Activated CD4-positive, alpha-beta T cell treated with anti-CD3 and anti-CD28 coated beads, Interleukin-2, amount 50 U/mL, for 1 hour (primary cell): ENCODE results near the gene LCP1.
A peak's percentile ranks its signal among the peaks of the same experiment; 100 is the strongest.
"Not testable (repeated sequence)": the region's sequence is repeated elsewhere in the genome, so short reads cannot be mapped to it uniquely, and the experiment has no call there.

Experiments used
- DNase-seq: peaks from one replicate; pipeline ENCODE4 v3.0.0-alpha.2; 2020

Gene LCP1, protein sequence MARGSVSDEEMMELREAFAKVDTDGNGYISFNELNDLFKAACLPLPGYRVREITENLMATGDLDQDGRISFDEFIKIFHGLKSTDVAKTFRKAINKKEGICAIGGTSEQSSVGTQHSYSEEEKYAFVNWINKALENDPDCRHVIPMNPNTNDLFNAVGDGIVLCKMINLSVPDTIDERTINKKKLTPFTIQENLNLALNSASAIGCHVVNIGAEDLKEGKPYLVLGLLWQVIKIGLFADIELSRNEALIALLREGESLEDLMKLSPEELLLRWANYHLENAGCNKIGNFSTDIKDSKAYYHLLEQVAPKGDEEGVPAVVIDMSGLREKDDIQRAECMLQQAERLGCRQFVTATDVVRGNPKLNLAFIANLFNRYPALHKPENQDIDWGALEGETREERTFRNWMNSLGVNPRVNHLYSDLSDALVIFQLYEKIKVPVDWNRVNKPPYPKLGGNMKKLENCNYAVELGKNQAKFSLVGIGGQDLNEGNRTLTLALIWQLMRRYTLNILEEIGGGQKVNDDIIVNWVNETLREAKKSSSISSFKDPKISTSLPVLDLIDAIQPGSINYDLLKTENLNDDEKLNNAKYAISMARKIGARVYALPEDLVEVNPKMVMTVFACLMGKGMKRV

DNA sequence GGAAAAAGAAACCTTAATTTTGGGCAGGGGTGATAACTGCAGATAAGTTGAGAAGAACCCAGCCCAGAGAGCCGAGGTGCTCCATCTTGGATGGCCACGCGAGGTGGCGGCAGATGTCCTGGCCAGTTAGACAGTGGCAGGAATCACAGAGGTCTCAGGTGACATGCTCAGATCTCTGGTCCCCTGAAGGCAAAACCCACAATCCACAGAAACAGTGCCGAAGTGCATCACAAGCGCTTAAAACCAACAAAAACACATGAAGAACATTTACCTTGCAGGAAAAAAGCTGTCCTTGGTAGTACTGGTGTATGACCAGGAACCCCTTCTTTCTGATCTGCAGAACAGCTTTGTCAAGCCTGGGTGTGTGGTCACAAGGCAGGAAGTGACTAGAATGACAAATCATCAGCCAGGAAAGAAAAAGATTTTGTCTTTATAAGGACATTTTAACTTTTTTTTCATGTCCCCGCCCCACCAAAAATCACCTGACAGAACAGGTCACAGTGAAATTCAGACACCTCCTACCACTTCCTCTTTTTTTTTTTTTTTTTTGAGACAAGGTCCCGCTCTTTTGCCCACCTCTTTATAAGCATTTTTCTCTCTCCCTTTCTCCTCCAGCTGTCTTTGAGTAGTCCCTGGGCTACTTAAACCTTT, at the start of gene LCP1:
LCP1 (minus strand) TSS at position 338 of the 651 bp plus-strand sequence. CDS start 22,515 bp downstream, outside the sequence.
- peak; percentile 67 for DNase-seq

DNA sequence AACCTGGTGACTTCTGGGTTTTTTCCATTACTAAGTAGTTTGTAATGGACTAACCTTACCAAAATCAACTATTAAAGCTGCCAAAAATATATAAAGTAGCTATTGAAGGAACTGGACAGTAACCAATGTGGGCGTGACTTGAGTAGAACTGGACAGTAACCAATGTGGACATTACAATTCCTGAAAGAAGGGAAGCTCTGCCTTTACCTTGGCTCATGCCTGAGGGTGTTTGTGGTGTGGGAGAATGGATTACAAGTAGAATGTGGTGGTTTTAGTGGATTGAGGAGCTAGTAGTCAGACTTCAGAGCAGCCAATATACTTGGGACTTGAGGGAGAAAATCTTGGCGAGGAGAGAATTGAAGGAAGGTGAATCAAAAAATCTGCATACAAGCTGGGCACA, 47.3 kb upstream of the LCP1 start:
- no peak for DNase-seq

DNA sequence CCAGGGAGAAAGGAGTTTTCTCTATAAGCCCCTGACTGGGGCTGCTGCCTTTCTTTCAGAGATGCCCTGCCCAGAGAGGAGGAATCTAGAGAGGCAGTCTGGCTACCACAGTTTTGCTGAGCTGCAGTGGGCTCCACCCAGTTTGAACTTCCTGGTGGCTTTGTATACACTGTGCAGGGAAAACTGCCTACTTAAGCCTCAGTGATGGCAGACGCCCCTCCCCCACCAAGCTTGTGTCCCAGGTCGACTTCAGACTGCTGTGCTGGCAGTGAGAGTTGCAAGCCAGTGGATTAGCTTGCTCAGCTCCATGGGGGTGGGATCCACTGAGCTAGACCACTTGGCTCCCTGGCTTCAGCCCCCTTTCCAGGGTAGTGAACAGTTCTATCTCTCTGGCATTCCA, 38.3 kb upstream of the LCP1 start:
- DNase-seq, result not testable (repeated sequence)

DNA sequence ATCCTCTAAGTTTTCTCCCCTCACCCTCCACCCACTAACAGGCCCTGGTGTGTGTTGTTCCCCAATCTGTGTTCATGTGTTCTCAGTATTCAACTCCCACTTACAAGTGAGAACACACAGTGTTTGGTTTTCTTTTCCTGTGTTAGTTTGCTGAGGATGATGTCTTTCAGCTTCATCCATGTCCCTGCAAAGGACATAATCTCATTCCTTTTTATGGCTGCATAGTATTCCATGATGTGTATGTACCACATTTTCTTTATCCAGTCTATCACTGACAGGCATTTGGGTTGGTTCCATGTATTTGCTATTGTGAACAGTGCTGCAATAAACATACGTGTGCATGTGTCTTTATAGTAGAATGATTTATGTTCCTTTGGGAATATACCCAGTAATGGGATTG, 32.8 kb upstream of the LCP1 start:
- not testable (repeated sequence) for DNase-seq

DNA sequence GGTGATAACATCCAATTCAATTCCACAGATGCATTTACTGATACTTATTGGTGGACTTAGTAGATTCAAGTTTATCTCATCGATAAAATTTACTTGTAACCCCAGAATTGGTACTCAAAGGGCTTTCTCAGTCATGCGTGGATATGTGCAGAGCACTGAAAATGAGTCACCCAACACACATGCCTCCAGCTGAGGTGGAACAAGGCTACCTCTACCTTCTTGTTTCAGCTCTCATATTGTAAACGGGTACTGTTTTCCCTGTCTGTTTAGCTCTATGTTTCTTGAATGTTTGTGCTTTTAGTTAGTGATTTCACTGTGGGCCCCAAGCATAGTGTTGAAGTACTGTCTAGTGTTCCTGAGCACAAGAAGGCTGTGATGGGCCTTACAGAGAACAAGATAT, 31.3 kb upstream of the LCP1 start:
- no peak for DNase-seq

DNA sequence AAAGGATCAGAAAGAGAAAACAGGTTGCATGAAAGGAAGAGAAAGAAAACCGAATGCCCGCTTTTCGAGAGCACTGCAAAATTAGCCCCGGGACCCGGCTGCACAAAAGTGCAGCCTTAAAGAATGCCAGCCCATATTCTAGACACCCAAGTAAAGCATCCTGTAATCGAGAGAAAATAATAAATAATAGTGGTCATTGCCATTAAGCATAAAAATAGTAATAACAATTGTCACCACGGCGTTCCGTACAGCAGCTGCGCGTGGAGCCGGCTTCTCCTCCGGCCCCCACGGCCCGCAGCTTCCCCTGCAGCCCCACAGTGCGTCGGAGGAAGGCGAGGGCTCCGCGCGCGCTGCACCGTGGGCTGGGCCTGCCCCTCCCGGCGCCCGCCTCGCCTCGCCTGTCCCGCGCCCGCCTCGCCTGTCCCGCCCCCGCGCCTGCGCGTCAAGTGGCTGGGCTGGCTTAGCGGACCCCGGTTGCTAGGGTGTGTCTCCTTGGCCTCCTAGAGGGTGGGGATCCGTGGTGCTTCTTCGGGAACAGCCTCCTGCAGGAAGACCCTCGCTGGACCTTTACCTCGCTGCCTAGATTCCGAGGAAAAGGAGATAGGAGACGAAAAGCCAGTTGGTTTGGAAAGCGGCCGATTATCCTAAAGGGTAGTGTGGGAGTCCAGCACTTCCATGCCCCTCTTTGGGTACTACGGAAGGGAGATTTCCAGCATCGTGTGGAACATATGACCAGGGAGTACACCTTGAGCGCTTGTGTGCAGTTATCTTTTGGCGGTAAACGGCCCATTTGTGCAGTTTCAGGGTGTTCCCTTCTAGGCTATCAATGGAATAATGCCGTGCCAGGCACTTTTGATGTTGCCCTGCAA, 29.7 kb upstream of the LCP1 start, which contains the start of gene LRRC63:
LRRC63 (plus strand) TSS at position 446 of the 869 bp plus-strand sequence. CDS start 1,107 bp downstream, outside the sequence.
- DNase-seq, result peak; percentile 75

DNA sequence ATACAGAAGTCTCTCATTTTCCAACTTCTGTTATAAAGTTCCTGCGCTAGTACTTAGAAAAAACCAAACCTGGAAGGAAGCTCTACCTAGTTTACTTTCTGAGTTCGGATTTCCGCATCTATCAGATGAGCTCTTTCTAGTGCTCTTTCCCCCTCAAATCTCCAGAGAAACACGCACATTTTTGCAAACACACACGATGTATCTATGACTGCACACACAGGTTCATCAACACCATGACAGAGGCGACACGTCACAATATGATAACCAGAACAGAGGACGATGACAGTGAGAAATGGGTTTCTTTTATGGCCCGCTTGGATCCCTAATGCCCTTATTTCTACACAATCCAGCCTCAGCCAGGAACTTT, 29.1 kb upstream of the LCP1 start:
- peak; percentile 26 for DNase-seq

DNA sequence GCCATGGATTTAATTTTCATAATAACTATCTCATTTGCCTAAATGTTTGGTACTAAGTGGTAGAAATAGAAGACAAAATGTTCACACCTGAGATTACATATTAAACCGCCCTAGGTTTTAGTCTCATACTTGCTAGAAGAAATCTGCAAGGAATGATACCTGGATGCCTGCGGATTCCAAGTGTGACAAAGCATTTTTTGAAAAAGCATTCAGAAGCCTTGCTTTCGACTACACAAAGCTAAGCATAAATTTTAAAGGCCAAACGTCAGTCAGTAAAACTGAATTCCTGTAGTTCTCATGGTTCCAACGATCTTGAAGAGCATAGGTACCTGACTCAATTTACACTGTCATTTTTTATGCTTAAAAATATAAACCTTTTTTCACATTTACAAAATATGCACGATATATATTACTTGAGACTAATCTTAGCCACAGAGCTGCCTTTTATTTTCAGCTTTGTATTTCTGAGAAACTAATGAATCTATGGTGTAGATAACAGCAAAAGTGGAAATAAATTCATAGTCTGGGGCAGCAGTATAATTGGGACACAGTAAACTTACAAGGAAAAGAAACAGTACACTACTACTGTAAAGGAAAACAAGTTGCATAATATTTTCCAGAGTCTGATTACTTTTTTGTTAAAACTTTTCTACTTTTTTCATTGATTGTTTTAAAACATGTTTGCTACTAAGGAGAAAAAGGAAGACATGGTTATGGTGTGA, 28.5 kb upstream of the LCP1 start:
- DNase-seq, result no peak

DNA sequence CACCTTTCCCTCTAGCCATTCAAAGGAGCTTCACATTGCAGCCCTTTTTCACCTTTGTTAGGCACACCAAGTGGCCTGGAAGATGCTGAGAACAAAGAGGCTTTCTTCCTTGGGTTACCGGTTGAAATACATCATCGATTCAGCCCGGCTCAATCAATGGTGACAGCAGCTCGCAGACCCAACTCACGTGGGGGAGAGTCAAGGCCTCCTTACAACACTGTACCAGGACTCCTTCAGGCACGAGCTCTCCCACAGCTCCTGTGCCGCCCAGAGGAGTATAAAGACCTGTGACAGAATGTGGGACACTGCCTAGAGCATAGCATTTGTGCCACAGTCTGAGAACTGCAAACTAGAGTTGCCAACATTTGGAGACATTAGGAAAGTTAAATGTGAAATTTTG, 25.9 kb upstream of the LCP1 start:
- no peak for DNase-seq

DNA sequence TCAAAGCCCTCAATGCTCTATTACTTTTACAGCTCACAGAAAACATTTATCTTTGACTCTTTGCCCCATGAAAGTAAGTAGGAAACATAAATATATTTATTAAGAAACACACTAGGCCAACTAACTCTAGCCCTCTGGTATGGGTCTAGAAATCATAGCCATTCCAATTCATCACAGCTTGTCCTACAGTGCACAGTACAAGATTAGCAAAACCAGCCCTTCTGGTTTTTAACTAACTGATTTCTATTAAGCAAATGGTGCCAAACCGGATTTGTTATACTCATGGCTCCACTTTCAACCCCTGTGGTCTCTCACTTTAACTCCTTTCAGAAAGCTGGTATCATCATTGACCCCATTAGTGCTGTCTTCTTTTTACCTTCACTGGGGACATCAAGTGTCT, 24.2 kb upstream of the LCP1 start:
- no peak for DNase-seq

DNA sequence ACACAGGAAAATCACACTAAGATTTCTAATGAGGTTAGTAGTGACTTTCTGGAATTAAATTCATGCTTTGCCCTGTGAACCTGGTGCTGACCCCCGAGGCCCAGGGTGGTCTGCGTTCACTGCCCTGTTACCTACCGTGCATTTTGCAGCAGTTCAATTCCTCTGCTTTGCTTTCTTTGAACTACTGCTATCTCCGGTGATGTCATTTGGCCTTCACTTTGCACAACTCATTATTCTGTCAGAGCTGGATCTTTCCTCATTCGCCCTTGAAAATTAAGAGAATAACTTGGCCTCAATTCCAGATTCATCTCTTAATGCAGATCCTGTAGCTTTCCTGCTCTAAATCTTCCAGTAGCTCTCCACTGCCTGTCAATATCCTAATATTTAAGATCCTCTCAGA, 21.0 kb upstream of the LCP1 start:
- no peak for DNase-seq

DNA sequence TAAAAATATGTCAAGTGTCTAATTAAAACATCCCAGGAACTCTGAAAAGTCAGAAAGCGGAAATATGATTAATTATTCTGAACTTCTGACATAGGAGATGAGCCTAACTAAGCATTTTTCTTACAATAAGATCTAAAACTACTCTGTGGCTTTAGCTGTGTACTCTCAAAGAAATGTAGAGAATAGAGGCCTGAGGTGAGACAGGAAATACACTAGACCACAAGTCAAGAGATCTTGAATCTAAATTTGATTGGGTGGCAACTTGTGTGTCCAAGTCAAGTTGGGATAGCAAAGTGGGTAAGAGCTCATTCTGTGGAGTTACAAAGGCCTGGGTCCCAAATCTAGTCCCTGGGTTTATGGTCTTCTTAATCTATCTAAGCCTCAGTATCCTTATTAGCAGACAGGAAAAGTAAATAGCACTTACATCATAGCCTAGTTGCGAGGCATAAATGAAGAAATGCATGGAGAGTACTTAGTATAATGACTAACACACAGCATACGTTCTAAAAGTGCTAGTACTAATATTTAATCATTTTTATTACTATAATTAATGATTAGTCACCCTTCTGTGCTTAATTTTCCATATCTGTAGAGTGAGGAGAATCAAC, 20.3 kb upstream of the LCP1 start:
- no peak for DNase-seq

DNA sequence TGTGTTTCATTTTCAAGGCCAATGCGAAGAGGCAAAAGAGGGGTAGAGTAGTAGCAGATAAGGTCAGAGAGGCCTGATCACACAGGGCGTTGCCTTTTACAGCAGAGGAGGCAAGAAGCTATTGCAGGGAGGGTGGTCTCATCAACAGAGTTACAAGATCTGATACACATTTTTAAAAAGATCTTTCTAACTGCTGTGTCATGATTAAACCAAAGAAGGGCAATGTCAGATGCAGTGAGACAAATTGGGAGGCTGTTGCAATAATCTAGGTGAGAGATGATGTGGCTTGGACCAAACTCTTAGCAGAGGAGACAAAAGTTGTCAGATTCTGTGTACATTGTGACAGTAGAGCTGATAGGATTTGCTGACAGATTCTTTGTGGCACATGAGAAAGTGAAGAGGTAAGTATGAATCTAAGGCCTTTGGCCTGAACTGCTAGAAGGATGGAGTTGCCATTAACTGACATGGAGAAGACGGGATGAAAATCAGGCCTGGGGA, 16.8 kb upstream of the LCP1 start:
- no peak for DNase-seq

DNA sequence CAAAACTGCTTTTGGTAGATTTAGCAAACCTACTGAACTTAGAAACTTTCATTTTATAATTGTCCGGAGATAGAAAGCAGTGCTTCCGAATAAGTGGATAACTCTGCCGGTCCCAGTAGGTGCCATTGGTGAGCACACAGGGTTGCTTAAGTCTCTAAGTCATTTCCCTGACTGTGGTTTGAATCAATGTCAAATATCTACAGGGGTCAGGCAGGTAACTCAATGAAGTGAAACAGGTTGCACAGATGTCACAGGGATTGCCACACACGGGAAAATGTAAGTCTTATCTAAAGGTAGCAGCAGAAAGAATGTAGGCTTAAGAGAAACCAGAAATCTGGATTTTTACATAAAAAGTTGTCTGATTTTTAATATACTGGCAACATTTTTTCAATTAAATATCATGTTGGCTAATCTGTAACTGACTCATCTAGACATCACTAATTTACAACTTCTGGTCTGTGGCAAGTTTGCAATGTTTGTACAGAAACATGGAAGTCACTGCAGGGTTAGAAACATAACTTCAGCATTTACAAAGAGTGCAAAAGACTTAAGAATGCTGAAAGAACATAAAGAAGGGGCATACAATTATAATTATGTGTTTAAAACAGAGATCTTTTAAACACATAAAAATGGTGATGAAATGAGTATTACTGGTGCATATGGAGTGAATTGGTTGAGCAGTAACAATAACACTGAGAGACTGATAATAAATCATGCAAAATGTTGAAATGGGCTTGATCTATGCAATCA, 15.5 kb upstream of the LCP1 start:
- DNase-seq, result no peak

DNA sequence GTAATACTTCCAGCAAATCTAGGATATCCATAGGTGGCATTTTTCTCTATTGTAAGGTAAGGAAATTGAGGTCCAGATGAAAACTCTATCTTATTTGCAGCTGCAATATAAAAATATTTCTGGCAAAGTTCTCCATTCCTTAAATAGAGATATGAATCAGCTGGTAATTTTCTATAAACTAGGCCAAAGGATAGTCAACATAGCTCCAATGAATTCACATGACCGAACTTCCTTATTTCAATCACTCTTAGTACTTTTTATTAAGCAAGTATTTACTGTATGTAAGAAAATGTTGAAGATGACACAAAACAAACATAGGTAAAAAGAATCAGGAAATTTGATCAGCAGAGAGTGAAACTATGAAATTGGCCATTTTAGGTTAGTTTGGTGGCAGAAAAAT, 13.0 kb upstream of the LCP1 start:
- no peak for DNase-seq

DNA sequence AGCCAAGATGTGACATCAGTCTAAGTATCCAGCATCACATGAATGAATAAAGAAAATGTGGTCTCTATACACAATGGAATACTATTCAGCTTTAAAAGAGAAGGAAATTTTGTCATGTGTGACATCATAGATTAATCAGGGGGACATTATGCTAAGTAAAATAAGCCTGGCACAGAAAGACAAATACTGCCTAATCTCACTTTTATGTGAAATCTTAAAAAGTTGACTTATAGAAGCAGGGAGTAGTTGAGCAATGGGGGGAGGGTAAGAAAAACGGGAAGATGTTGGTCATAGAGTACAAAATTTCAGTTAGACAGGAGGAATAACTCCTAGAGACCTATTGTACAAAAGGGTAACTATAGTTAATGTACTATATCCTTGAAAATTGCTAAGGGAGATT, 10.4 kb upstream of the LCP1 start:
- no peak for DNase-seq

DNA sequence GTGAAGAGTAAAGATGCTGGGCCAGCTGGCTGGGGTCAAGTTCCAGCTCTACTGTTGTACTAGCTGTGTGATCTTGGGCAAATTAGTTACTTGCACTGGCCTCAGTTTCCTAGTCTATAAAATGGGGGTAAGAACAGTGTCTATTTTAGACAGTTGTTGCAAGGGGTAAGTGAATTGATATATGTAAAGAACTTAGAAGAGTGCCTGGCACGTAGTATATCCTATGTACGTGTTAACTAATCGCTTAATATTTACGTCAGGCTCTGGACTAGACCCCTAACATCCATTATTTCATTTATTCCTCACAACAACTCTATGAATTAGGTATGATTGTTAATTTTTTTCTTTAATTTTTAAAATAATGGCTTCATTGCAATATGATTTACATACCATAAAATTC, 3.7 kb upstream of the LCP1 start:
- no peak for DNase-seq

DNA sequence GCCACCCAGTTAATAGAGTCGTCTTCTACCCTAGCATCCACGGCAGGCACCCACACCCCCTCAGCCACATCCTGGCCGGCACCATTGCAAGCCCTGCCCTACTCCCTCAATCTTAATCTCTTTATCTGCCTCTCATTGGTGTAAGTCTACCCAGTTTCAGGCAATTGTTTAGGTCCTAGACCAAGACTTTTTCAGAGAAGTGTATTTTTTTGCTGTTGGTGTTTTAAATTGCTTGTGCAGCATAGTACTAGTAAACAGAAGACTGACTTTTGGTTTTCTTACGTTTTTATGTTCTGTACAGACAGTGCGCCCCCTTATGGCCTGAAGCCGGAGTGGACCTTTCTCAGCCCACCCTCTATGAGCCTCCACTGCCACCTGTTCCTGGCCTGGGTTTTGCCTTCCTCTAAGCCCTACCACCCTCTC, 2.3 kb upstream of the LCP1 start:
- peak; percentile 74 for DNase-seq

DNA sequence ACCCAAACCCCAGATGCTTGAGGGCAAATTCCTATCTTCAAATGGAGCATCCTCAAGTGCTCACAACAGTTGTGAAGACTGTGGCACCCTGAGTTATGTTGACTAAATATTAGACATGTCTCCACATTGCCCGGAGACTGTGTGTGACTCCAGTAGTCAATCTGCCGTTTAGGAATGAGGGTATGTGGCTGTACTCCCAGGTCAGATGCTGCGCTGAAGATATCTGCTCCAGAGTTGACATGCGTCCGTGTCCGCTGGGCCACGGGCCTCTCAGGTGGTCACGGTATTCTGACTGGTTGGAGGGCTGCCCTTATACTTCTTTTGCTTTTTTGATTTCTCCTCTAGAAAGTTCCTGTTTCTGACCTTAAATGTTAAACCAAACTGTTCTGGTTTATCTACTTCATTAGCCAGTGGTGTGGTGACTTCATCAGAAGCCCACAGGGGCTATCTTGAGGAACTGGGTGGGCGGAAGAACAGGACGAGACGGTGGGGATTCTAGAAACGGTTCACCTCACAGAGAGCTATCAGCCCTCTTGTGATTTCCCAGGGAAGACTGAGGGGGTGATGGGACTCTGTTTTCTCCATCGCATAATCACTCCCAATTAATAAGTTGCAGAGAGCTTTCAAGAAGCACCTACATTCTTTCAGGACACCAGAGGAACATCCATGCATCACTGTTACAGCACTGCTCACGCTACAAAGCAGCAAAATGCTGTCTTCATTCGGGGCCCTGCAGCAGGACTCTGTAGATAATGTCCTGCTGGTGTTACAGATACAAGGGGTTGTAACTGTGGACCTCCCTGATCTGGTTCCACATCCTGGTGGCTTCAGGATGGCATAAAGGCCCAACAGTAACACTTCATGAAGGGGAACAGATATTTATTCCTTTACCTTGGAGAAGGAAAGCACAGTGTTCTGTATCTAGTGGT, 1.3 kb upstream of the LCP1 start:
- no peak for DNase-seq

DNA sequence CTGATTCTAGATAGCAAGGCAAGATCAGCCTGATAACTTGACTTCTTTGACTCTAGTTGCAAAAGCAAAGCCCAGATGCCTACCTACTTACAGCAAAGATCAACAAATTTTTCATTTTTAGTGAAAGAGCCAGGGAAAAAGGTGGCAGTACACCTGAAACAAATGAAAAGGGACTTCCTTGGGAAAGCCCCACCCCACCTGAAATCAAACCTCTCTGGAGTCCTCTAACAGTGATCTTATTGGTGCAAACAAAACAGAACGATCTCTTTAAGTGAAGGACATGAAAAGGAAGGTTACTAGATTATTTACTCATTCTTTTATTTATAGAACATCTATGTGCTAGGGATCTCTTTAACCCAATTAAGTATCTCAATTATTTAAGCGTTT, 507 bp upstream of the LCP1 start:
- DNase-seq, result no peak
